ENCODE measurements around the gene RARG. TPM values are rescaled to one million over a fixed set of nuclear protein-coding genes. Genes with fewer than 3 reads are reported as not detected.

Gene RARG
- total and polyA plus RNA-seq, 2 donors: 30.5 to 37.8 TPM

DNA sequence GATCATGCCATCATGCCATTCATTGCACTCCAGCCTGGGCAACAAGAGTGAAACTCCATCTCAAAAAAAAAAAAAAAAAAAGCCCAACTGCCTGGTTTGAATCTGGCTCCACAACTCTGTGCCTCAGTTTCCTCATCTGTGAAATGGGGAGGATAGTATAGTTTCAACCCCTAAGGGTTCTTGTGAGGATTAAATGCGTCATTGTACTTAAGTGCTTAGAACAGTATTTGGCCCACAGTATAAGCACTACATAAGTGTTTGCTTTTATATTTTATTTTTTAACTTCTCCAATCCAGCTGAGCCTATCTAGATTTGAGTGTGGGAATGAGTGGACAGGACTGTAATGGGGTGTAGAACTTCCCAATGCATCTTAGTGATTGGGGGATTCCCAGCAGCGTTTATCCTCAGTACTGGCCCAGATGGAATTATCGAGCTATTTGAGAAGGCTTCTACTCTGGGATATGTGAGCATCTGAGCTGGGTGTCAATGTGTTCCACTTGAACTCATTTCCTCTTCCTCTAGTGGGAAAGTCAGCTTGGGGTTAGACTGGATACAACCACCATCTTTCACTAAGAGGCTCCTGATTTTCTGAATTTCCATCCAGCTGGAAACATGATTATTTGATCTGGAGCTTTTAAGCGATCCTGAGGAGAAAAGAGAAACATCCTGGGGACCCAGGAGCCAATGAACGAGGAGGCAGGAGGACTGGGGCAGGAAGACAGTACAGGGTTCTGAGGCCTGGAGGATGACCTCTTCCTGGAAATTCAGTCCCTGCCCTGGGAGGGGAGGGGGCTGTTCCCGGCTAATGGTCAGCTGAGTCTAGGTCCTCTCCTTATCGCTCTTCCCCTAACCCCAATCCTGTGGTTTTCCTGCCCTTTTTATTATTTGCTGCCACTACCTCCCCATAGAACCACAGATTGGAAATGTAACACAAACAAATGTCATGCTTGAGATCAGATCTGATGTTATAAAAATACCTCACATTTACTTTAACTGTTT lies 26.8 kb upstream of the RARG start:
- no peaks in the 10 kb centered on the region for H3K4me1 ChIP-seq (ENCODE audit: insufficient read depth)
- no peak for DNase-seq (ENCODE audit: extremely low spot score)
- no peak overlapping the region for H3K27ac ChIP-seq (ENCODE audit: low read depth)
- 58% methylated on average over 7 of the region's 7 CpGs for WGBS
- no peaks in the 10 kb centered on the region for H3K36me3 ChIP-seq (ENCODE audit: insufficient read depth)
- H3K4me3 ChIP-seq (ENCODE audit: low read depth, low read length): no peak overlapping the region

DNA sequence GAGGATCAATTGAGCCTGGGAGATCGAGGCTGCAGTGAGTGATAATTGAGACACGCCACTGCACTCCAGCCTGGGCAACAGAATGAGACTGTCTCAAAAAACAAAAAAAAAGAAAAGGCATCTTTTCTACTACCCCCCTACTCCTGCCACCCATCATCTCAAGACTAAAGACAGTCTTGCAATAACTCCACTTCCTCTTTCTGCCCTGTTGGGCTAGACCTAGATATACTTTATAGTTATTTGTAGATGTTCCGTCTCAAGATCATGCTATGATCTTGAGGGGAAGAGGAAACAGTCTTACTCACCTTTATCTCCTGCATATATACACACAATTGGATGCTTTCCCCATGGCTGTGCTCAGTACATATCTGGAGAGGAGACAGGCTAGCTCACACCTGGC lies 24.0 kb upstream of the RARG start:
- no peaks in the 10 kb centered on the region for H3K36me3 ChIP-seq (ENCODE audit: insufficient read depth)
- no peak overlapping the region for H3K4me3 ChIP-seq (ENCODE audit: low read depth, low read length)
- 81% methylated on average over 3 of the region's 3 CpGs for WGBS
- no peak for DNase-seq (ENCODE audit: extremely low spot score)
- H3K27ac ChIP-seq (ENCODE audit: low read depth): no peak overlapping the region
- H3K4me1 ChIP-seq (ENCODE audit: insufficient read depth): no peaks in the 10 kb centered on the region

- Histone ChIP-seq H3K36me3 (ENCODE audit: insufficient read depth) (no peaks in the 10 kb centered on the region), H3K4me1 (ENCODE audit: insufficient read depth) (no peaks in the 10 kb centered on the region), H3K4me3 (ENCODE audit: low read depth, low read length) (no peak overlapping the region), H3K27ac (ENCODE audit: low read depth) (no peak overlapping the region)
- no peak for DNase-seq (ENCODE audit: extremely low spot score)
- 81% methylated on average over 1 of the region's 1 CpG for WGBS
Observed at GRCh38 chr12:53254816-53255545, 23.0 kb upstream of the RARG start.

GRCh38 chr12:53253298-53253697 lies 21.3 kb upstream of the RARG start:
- Histone ChIP-seq H3K27ac (ENCODE audit: low read depth) (no peak overlapping the region), H3K4me1 (ENCODE audit: insufficient read depth) (no peaks in the 10 kb centered on the region), H3K36me3 (ENCODE audit: insufficient read depth) (no peaks in the 10 kb centered on the region), H3K4me3 (ENCODE audit: low read depth, low read length) (no peak overlapping the region)
- DNase-seq (ENCODE audit: extremely low spot score): no peak
- 90% methylated on average over 13 of the region's 13 CpGs for WGBS

DNA sequence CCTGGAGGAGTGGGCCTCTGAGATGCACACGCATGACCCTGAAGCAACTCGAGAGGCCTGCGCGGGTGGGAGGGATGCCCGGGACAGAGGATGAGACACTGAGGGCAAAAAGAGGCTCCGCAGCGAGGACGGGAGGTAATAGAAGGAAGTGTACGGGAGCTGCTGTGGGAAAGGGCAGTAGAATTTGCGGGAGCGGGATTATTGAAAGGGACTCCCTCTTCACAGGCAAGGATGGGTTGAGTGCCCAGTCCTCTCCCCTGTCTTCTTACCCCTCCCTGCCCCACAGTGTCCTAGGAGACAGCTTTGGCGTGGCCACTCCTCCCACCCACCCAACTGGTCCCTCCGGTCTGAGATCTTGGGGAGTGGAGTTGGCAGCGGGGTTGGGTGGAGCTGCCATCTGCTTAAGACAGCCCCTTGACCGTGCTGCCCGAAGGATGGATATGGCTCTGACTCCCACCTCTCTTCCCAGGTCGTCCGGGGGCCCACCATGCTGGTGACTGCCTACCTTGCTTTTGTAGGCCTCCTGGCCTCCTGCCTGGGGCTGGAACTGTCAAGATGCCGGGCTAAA lies 20.4 kb upstream of the RARG start:
- Histone ChIP-seq H3K4me3 (ENCODE audit: low read depth, low read length) (peak overlapping the region; percentile 77), H3K36me3 (ENCODE audit: insufficient read depth) (no peaks in the 10 kb centered on the region), H3K4me1 (ENCODE audit: insufficient read depth) (no peaks in the 10 kb centered on the region), H3K27ac (ENCODE audit: low read depth) (peak overlapping the region; percentile 72)
- 6% methylated on average over 19 of the region's 19 CpGs for WGBS
- no peak for DNase-seq (ENCODE audit: extremely low spot score)

DNA sequence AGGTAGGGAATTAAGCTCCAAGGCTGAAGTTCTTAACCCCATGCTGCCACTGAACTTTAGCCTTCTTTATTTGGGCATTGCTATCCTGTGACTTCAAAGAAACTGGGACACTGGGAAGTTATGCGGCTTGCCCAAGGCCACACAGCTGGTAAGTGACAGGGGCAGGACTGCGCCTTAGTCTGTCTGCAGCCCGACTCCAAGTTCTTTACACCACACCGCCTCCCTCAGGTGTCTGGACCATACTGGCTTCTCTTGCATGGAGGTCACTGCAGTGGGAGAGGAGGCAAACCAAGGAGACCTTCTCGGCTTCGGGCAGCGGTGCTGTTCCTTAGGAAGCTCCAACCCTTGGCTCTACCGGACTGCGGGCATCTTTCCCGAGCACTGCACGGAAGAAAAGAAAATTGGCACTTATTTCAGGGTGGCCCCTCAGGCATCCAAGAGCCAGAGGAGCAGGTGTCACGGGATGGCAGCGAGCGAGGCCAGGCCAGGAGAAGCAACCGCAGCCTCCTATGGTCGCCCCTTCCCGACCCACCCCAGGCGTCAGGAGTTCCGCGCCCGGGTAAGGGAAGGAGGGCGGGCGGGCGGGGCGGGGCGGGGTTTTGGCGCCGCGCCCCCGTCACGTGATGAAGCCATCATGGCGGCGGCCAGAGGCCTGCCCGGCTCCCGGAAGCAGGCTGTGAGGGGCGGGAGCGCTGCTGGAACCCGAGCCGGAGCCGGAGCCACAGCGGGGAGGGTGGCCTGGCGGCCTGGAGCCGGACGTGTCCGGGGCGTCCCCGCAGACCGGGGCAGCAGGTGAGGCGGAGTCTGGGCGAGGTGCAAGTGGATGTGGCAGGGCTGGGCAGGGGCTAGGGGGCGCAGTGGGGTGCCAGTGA lies 19.7 kb upstream of the RARG start:
- Histone ChIP-seq H3K36me3 (ENCODE audit: insufficient read depth) (no peaks in the 10 kb centered on the region), H3K27ac (ENCODE audit: low read depth) (peak overlapping the region; percentile 86), H3K4me1 (ENCODE audit: insufficient read depth) (no peaks in the 10 kb centered on the region), H3K4me3 (ENCODE audit: low read depth, low read length) (peak overlapping the region; percentile 77)
- WGBS: under 1% methylated on average over 51 of the region's 51 CpGs
- DNase-seq (ENCODE audit: extremely low spot score): no peak

- DNase-seq (ENCODE audit: extremely low spot score): no peak
- H3K27ac ChIP-seq (ENCODE audit: low read depth): no peak overlapping the region
- H3K36me3 ChIP-seq (ENCODE audit: insufficient read depth): no peaks in the 10 kb centered on the region
- H3K4me3 ChIP-seq (ENCODE audit: low read depth, low read length): no peak overlapping the region
- 79% methylated on average over 3 of the region's 3 CpGs for WGBS
- no peaks in the 10 kb centered on the region for H3K4me1 ChIP-seq (ENCODE audit: insufficient read depth)
Observed at GRCh38 chr12:53245286-53245685, 13.3 kb upstream of the RARG start.

DNA sequence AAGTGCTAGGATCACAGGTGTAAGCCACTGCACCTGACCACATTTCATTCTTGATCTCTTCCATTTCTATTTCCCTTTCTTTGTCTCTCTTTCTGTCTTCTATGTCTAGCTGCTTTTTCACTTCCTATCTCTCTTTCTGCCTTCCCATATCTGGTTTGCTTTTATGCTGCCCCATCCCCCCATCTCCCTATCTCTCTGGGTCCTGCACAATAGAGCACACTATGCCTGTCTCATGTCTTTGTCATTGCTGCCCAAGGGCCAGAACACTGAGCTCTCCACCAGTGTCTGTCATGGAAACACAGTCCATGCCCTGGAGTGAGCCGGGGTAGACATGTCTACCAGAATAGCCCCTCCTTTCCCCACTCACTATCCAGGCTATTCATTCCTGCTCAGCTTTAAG lies 12.3 kb upstream of the RARG start:
- 43% methylated on average over 1 of the region's 1 CpG for WGBS
- Histone ChIP-seq H3K27ac (ENCODE audit: low read depth) (no peak overlapping the region), H3K4me3 (ENCODE audit: low read depth, low read length) (no peak overlapping the region), H3K36me3 (ENCODE audit: insufficient read depth) (no peaks in the 10 kb centered on the region), H3K4me1 (ENCODE audit: insufficient read depth) (no peaks in the 10 kb centered on the region)
- DNase-seq (ENCODE audit: extremely low spot score): no peak

- 68% methylated on average over 11 of the region's 11 CpGs for WGBS
- no peak for DNase-seq (ENCODE audit: extremely low spot score)
- no peak overlapping the region for H3K4me3 ChIP-seq (ENCODE audit: low read depth, low read length)
- no peaks in the 10 kb centered on the region for H3K4me1 ChIP-seq (ENCODE audit: insufficient read depth)
- H3K36me3 ChIP-seq (ENCODE audit: insufficient read depth): no peaks in the 10 kb centered on the region
- no peak overlapping the region for H3K27ac ChIP-seq (ENCODE audit: low read depth)
Observed at GRCh38 chr12:53241623-53242412, 9.8 kb upstream of the RARG start.

DNA sequence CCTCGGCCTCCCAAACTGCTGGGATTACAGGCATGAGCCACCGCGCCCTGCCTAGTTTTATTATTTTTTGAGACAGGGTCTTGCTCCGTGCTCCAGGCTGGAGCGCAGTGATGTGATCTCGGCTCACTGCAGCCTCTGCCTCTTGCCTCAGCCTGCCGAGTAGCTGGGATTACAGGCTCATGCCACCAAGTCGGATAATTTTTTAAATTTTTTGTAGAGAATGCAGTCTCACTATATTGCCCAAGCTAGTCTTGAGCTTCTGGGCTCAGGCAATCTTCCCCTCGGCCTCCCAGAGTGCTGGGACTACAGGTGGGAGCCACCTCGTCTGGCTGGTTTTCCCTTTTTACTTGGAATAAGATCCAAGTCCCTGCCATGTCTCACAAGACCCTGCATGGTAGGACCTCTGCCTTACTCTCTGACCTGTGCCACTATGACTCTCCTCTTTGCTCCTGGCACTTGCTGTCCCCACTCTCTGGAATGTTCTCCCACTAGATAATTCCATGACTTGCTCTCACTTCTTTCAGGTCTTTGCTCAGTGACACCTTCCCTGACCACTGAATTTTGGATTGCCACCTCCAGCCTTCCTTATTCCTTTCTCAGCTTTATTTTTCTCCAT lies 7.7 kb upstream of the RARG start:
- Histone ChIP-seq H3K27ac (ENCODE audit: low read depth) (no peak overlapping the region), H3K36me3 (ENCODE audit: insufficient read depth) (no peaks in the 10 kb centered on the region), H3K4me1 (ENCODE audit: insufficient read depth) (no peaks in the 10 kb centered on the region), H3K4me3 (ENCODE audit: low read depth, low read length) (no peak overlapping the region)
- DNase-seq (ENCODE audit: extremely low spot score): no peak
- 86% methylated on average over 10 of the region's 10 CpGs for WGBS

GRCh38 chr12:53236443-53237111 lies 4.6 kb upstream of the RARG start:
- DNase-seq (ENCODE audit: extremely low spot score): no peak
- H3K27ac ChIP-seq (ENCODE audit: low read depth): no peak overlapping the region
- H3K36me3 ChIP-seq (ENCODE audit: insufficient read depth): no peaks in the 10 kb centered on the region
- no peak overlapping the region for H3K4me3 ChIP-seq (ENCODE audit: low read depth, low read length)
- 84% methylated on average over 1 of the region's 1 CpG for WGBS
- no peaks in the 10 kb centered on the region for H3K4me1 ChIP-seq (ENCODE audit: insufficient read depth)

Data from urinary bladder (tissue), 4 donors.